GM21723 (cell line): ENCODE measurements around the gene CASZ1.

Source experiments
- ATAC-seq: cut with Tn5 transposase; IDR thresholded peaks from one replicate; pipeline ENCODE4 v1.9.1; 2021; ENCODE audit warnings: mild to moderate bottlenecking, moderate library complexity; ENCODE audit not compliant: unreplicated experiment

Gene CASZ1

DNA sequence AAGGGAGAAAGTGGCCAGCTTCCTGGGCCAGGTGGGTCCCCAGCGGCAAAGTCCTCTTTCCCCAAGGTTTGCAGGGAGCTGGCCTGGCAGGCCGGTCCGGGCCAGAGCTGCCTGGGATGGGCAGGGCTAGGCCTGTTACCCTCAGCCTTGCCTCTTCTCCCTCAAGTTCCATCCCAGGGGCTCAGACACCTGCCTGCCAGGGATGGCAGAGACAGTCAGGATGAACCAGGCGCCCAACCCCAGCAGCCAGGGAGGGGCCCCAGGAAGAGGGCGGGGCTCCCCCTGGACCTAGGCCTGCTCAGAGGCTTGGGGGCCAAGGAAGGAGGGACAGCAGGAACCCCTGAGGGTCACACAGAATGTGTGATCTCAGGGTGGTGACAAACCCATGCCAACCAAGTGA lies 120.6 kb downstream of the CASZ1 start:
- no peak for ATAC-seq

GRCh38 chr1:10674700-10675609 lies 121.5 kb downstream of the CASZ1 start:
- ATAC-seq: no peak

GRCh38 chr1:10674222-10674621 lies 122.2 kb downstream of the CASZ1 start:
- no peak for ATAC-seq

GRCh38 chr1:10673109-10673711 lies 123.2 kb downstream of the CASZ1 start:
- ATAC-seq: no peak

- no peak for ATAC-seq
Observed at GRCh38 chr1:10672343-10673050, 123.9 kb downstream of the CASZ1 start.

DNA sequence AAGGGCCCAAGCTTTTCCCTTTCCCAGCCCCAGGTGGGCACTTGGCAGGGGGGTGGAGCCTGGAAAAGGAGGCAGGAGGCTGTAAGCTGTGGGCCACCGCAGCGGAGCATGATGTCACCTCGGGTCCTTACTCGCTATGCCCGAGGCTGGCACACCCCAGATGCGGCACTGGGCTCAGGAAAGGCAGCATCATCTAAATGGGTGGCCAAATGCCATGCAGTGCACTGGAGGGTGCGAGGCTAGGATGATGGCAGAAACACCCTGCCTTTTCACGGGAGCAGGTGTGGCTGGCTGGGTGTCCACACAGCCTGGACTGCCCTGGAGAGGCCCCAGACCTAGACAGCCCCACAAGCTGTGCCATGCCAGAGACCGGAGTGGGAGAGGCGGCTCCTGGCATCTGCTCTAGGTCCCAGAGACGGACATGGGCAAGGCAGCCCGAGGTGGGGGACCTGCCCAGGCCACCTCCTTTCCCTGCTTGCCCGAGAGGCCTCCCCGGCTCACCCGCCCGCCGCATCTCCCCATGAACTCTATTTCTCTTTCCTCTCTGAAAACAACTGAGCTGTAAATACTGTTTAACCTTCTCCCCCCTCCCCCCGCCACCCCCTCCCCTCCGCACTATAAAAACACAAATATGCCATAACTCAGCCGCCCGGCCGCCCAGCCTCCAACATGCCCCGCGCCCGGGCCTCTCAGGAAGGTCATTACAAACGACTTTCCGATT lies 124.7 kb downstream of the CASZ1 start:
- no peak for ATAC-seq

DNA sequence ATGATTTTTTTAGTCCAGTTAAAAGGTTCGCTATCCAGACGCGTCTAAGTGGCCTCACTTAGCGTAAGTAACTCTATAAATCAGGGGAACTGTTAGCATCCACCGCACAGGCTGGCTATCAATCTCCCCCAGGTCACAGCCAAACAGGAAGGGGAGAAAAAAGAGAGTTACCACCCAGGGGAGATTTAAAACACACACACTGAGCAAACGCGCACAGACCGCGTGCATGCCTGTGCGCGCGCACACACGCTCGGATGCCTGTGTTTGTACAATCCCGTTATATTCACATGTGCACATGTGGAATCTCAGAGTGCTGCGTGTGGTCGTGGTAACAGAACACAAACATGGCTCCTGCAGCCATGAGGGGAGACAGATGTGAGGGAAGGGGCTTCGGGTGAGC lies 125.4 kb downstream of the CASZ1 start:
- no peak for ATAC-seq

GRCh38 chr1:10670190-10670589 lies 126.3 kb downstream of the CASZ1 start:
- no peak for ATAC-seq

DNA sequence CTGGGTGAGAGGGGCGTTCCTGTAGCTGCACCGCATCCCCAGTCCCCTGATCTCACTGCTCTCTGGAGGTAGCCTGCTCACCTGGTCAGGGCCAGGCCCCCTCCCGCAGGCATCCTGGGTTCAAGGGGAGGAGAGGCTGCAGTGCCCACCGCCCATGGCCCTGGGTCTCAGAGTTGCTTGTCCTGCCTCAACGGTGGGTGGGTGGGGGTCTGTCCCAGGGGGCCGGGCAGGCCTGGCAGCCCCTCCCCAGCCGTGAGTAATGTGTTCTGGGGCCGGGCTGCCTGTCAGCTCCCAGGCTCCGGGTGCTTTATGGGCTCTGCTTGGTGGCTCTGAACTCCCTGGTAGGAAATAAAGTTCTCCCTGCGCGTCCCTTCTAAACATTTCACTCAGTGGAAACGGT lies 126.9 kb downstream of the CASZ1 start:
- ATAC-seq: no peak

GRCh38 chr1:10667861-10668761 lies 128.3 kb downstream of the CASZ1 start:
- ATAC-seq: no peak

DNA sequence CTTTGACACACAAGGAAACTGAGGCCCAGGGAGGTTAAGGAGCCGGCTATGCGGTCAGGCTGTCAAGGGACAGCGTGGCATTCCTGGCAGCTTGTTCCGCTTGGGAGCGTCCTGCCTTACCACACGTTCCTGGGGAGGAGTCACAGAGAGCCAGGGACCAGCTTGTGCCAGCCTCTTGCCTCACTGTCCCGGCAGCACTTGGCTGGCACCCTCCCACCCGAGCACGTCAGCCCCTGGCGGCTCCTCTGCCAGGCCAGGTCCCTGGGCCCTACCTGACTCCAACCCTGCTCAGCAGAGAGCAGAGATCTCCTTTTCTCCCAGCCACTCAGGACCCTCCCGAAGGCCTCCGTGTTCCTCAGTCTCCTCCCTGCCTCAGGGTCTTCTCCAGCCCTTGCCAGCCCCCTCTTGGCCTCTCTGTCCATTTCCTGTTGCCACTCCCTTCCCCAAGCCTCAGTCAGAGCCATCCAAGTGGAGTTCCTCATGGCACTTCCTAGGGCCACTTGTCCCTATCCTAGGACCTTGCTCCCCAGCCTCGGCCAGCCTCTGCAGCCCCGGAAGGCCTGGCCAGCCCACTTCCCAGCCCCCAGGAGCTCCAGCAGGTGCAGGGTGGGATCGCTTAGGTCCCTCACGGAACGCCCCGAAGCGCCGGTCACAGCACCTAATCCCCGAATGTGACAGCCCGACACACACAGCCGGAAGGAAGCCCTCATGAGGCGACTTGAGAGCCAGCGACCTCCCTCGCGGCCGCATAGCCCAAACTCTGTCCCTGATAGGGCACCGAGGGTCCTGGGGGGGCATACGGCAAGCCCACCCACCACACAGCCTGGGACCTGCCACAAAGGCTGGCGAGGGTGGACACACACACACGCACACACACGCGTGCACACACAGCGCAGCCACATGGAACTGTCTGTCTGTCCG lies 130.3 kb downstream of the CASZ1 start:
- no peak for ATAC-seq

- no peak for ATAC-seq
Observed at GRCh38 chr1:10665226-10665625, 131.2 kb downstream of the CASZ1 start.

DNA sequence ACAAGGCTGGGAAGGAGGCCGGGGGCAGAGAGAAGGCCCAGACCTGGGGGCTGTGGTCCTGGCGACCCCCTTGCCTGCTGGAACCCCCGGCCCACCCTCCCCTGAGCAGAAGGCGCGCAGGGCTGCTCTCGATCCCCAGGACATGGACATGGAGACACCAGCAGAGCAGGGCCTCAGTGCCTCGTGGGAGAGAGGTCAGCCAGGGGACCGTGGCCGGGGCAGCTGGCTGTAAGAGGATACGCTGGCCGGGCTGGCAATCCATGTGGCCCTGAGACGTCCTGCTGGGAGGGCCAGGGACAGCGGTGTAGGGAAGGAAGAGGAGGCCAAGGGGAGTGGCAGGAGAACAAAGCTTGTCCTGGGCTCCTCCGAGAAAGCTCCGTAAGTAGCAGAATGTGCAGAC lies 132.2 kb downstream of the CASZ1 start:
- no peak for ATAC-seq

DNA sequence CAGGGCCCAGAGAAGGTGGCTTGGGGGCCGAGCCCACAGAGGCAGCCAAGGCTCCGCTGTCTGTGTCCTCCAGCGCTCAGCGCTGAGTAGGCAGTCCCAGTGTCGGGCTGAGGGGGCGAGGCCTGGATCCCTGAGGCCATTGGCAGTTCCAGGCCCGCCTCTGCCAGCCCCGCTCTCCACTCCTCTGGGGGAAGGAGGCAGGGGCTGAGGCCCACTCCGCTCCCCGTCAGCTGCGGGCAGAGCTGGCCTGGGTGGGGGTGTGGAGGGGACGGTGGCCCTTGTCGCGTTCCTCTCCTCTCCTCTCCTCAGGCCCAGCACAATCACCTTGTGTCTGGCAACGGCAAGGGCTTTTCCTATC lies 132.8 kb downstream of the CASZ1 start:
- ATAC-seq: no peak

GRCh38 chr1:10662824-10663677 lies 133.4 kb downstream of the CASZ1 start:
- ATAC-seq: no peak

DNA sequence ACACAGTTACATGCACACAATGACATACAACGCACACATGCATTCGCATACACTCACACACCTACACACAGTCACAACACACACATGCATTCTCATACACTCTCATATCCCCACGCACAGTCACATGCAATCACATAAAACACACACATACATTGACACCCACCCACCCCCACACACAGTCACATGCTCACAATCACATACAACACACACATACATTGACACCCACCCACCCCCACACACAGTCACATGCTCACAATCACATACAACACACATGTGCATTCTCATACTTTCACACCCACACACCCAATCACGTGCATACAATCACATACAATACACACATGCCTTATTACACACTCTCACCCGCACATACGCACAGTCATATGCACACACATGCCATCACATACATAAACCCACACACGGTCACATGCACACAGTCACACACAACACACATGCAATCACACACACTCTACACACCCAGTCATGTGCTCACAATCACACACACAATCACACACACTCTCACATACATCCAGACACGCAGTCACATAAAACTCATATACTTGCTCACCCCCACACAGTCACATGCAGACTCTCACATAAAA lies 134.3 kb downstream of the CASZ1 start:
- no peak for ATAC-seq

GRCh38 chr1:10661453-10661852 lies 135.0 kb downstream of the CASZ1 start:
- no peak for ATAC-seq
